ENCODE data around the gene MAML3.

MAML3 gene

DNA sequence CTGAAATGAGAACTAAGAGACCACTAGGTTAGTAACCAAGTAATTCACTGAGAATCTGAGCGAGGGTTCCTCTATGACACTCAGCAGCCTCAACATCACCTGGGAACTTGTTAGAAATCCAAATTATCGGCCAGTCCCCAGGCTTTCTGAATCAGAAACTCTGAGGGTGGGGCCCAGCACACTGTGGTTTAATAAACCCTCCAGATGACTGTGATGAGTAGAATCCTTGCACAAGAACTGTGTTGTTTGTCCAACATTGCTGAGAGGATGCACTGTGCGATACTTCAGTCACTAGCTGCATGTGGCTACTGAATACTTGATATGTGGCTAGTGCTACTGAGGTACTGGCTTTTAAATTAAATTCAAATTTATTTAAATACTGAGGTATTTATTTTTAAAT lies 243.9 kb downstream of the MAML3 start:
- H3K27me3 ChIP-seq (ENCODE audit: control insufficient read depth in 3 of 3, insufficient read depth in 3 of 3, low read depth in 1 of 3, low read length in 3 of 3) = no peaks in the 10 kb centered on the region
- no peak overlapping the region for H2AK5ac ChIP-seq (ENCODE audit: low read depth, low read length)
- no peak overlapping the region for H3K23ac ChIP-seq (ENCODE audit: low read depth, low read length, poor library complexity)
- no peak overlapping the region for H3K27ac ChIP-seq (replicated peaks; ENCODE audit: low read length)
- no peak overlapping the region for H2AFZ ChIP-seq (ENCODE audit: low read length)
- H3K4me3 ChIP-seq (ENCODE audit: low read length in 2 of 2) = no peak overlapping the region
- H3K14ac ChIP-seq (ENCODE audit: low read length) = no peak overlapping the region
- no peak overlapping the region for H4K8ac ChIP-seq (ENCODE audit: low read depth, low read length)
- no peak overlapping the region for H2BK120ac ChIP-seq (ENCODE audit: low read depth, low read length)
- no CpG with 5 or more reads among the region's 3 CpGs for WGBS, 2 donors (ENCODE audit: extremely low coverage in 2 of 2, insufficient read length in 2 of 2, insufficient replicate concordance in 1 of 2)
- no peak overlapping the region for H3K4ac ChIP-seq (ENCODE audit: low read length)
- no peak overlapping the region for H3K9ac ChIP-seq (ENCODE audit: low read depth, low read length, poor library complexity)
- no peak for DNase-seq (ENCODE audit: low spot score)
- H2BK12ac ChIP-seq (ENCODE audit: low read length) = no peak overlapping the region
- H3K4me1 ChIP-seq (ENCODE audit: control insufficient read depth in 2 of 2, insufficient read depth in 1 of 2, low read depth in 1 of 2, low read length in 2 of 2) = no peaks in the 10 kb centered on the region
- H2BK5ac ChIP-seq (ENCODE audit: low read length) = no peak overlapping the region
- no peaks in the 10 kb centered on the region for H3K79me1 ChIP-seq (ENCODE audit: low read depth, low read length)
- H3K18ac ChIP-seq (ENCODE audit: low read length) = no peak overlapping the region
- H2BK15ac ChIP-seq (ENCODE audit: low read length) = no peak overlapping the region
- peaks cover 0 to 4% of the 10 kb centered on the region in 2 donors for H3K9me3 ChIP-seq (replicated peaks in 1 of 2; ENCODE audit: control insufficient read depth in 2 of 2, insufficient read depth in 1 of 2, low read depth in 1 of 2, low read length in 2 of 2)
- no peaks in the 10 kb centered on the region for H3K36me3 ChIP-seq (replicated peaks in 1 of 2; ENCODE audit: control insufficient read depth in 2 of 2, insufficient read depth in 2 of 2, low read length in 2 of 2)
- no peak overlapping the region for H3K4me2 ChIP-seq (ENCODE audit: insufficient read depth, low read length, poor library complexity, severe bottlenecking)
- H4K91ac ChIP-seq (ENCODE audit: low read depth, low read length, poor library complexity) = no peak overlapping the region

DNA sequence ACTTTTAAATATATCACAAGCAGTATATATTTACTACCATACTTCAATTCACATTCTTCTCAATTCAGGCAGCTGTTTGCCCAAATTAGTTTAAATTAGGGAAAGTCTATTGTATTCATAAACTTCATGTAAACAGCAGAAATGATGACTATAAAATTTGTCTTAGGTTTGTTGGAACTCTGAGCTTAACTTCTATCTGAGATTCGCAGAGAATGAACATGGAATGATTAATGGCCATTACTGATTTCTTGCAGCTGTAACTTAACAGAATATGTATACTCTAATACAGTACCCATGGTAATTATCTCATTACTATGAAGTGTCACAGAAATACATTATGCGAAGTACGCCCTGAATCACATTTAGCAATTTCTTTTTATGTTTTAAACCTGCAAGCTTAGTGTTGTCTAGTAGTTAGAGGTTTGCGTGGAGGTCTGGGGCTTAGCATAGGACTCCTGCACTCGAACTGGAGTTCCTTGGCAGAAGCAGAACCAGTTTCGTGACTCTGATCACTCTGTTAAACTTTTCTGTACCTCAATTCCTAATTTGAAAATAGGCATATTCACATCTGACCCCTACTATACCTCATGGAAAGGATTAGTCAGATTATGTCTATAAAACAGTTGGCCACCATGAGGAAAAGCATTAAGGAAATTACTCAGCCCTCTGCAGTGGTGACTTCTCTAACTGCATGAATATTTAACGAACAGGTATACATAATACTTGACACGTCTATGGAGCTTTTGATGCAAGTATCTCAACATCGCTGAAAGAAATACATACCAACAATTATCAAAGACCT lies 245.1 kb downstream of the MAML3 start:
- no peak overlapping the region for H3K9ac ChIP-seq (ENCODE audit: low read depth, low read length, poor library complexity)
- no peaks in the 10 kb centered on the region for H3K27me3 ChIP-seq (ENCODE audit: control insufficient read depth in 3 of 3, insufficient read depth in 3 of 3, low read depth in 1 of 3, low read length in 3 of 3)
- no peak overlapping the region for H3K14ac ChIP-seq (ENCODE audit: low read length)
- no peaks in the 10 kb centered on the region for H3K79me1 ChIP-seq (ENCODE audit: low read depth, low read length)
- peaks cover under 1 to 11% of the 10 kb centered on the region in 2 donors for H3K9me3 ChIP-seq (replicated peaks in 1 of 2; ENCODE audit: control insufficient read depth in 2 of 2, insufficient read depth in 1 of 2, low read depth in 1 of 2, low read length in 2 of 2)
- H2AK5ac ChIP-seq (ENCODE audit: low read depth, low read length) = no peak overlapping the region
- no peak overlapping the region for H3K27ac ChIP-seq (replicated peaks; ENCODE audit: low read length)
- no CpG with 5 or more reads among the region's 9 CpGs for WGBS, 2 donors (ENCODE audit: extremely low coverage in 2 of 2, insufficient read length in 2 of 2, insufficient replicate concordance in 1 of 2)
- H3K4me1 ChIP-seq (ENCODE audit: control insufficient read depth in 2 of 2, insufficient read depth in 1 of 2, low read depth in 1 of 2, low read length in 2 of 2) = no peaks in the 10 kb centered on the region
- no peak overlapping the region for H2BK15ac ChIP-seq (ENCODE audit: low read length)
- H2AFZ ChIP-seq (ENCODE audit: low read length) = no peak overlapping the region
- no peak for DNase-seq (ENCODE audit: low spot score)
- no peak overlapping the region for H3K4me2 ChIP-seq (ENCODE audit: insufficient read depth, low read length, poor library complexity, severe bottlenecking)
- H2BK5ac ChIP-seq (ENCODE audit: low read length) = no peak overlapping the region
- no peak overlapping the region for H3K4me3 ChIP-seq (ENCODE audit: low read length in 2 of 2)
- no peak overlapping the region for H3K18ac ChIP-seq (ENCODE audit: low read length)
- H2BK120ac ChIP-seq (ENCODE audit: low read depth, low read length) = no peak overlapping the region
- no peak overlapping the region for H2BK12ac ChIP-seq (ENCODE audit: low read length)
- no peaks in the 10 kb centered on the region for H3K36me3 ChIP-seq (replicated peaks in 1 of 2; ENCODE audit: control insufficient read depth in 2 of 2, insufficient read depth in 2 of 2, low read length in 2 of 2)
- no peak overlapping the region for H4K8ac ChIP-seq (ENCODE audit: low read depth, low read length)
- no peak overlapping the region for H3K4ac ChIP-seq (ENCODE audit: low read length)
- H3K23ac ChIP-seq (ENCODE audit: low read depth, low read length, poor library complexity) = no peak overlapping the region
- no peak overlapping the region for H4K91ac ChIP-seq (ENCODE audit: low read depth, low read length, poor library complexity)

DNA sequence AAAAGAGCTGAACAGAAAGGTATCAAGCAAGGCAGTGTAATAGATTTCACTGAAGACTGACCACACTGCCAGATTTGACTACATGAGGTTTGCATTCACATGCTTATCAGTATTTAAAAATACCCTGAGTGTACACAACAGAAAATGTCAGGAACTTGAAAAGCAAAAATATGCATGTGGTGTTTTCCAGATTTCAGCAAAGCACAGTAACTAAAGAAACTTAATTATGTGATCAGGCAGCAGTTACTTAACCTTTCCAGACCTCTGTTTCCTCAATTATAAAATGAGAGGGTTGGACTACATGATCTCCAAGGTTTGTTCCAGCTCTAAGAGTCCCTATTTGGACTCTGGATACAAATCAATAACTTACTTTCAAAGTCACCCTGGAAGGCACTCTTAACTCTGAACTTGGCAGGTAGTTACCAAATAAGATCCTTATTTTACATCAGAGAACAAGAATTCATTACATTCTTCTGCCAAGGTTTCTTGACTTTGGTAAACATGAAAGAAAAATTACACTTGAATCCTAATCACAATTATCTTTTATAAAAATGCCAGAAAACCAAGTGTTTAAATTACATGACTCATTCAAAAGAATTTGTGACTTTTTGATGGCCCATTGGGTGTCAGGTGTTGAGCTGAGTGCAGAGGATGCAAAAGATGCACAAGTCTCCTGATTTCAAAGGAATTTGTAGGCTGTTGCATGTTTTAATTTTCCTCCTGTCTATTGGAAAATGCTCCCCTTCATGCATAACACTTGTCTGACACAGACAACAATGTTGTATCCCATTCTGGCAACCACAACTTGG lies 246.8 kb downstream of the MAML3 start:
- H3K4me2 ChIP-seq (ENCODE audit: insufficient read depth, low read length, poor library complexity, severe bottlenecking) = no peak overlapping the region
- H4K91ac ChIP-seq (ENCODE audit: low read depth, low read length, poor library complexity) = no peak overlapping the region
- no peak overlapping the region for H2BK15ac ChIP-seq (ENCODE audit: low read length)
- H3K4ac ChIP-seq (ENCODE audit: low read length) = no peak overlapping the region
- peaks cover 3 to 4% of the 10 kb centered on the region in 2 donors for H3K4me1 ChIP-seq (ENCODE audit: control insufficient read depth in 2 of 2, insufficient read depth in 1 of 2, low read depth in 1 of 2, low read length in 2 of 2)
- H3K27me3 ChIP-seq (ENCODE audit: control insufficient read depth in 3 of 3, insufficient read depth in 3 of 3, low read depth in 1 of 3, low read length in 3 of 3) = no peaks in the 10 kb centered on the region
- H4K8ac ChIP-seq (ENCODE audit: low read depth, low read length) = no peak overlapping the region
- H2AFZ ChIP-seq (ENCODE audit: low read length) = no peak overlapping the region
- no peak overlapping the region for H3K9ac ChIP-seq (ENCODE audit: low read depth, low read length, poor library complexity)
- no peak overlapping the region for H2BK5ac ChIP-seq (ENCODE audit: low read length)
- no peak overlapping the region for H3K27ac ChIP-seq (replicated peaks; ENCODE audit: low read length)
- DNase-seq (ENCODE audit: low spot score) = no peak
- no peak overlapping the region for H3K14ac ChIP-seq (ENCODE audit: low read length)
- no peak overlapping the region for H2BK12ac ChIP-seq (ENCODE audit: low read length)
- no peak overlapping the region for H3K23ac ChIP-seq (ENCODE audit: low read depth, low read length, poor library complexity)
- no peaks in the 10 kb centered on the region for H3K36me3 ChIP-seq (replicated peaks in 1 of 2; ENCODE audit: control insufficient read depth in 2 of 2, insufficient read depth in 2 of 2, low read length in 2 of 2)
- no peak overlapping the region for H2AK5ac ChIP-seq (ENCODE audit: low read depth, low read length)
- no peak overlapping the region for H2BK120ac ChIP-seq (ENCODE audit: low read depth, low read length)
- H3K9me3 ChIP-seq (replicated peaks in 1 of 2; ENCODE audit: control insufficient read depth in 2 of 2, insufficient read depth in 1 of 2, low read depth in 1 of 2, low read length in 2 of 2) = peaks cover 2 to 19% of the 10 kb centered on the region in 2 donors
- H3K18ac ChIP-seq (ENCODE audit: low read length) = no peak overlapping the region
- no peaks in the 10 kb centered on the region for H3K79me1 ChIP-seq (ENCODE audit: low read depth, low read length)
- no peak overlapping the region for H3K4me3 ChIP-seq (ENCODE audit: low read length in 2 of 2)

DNA sequence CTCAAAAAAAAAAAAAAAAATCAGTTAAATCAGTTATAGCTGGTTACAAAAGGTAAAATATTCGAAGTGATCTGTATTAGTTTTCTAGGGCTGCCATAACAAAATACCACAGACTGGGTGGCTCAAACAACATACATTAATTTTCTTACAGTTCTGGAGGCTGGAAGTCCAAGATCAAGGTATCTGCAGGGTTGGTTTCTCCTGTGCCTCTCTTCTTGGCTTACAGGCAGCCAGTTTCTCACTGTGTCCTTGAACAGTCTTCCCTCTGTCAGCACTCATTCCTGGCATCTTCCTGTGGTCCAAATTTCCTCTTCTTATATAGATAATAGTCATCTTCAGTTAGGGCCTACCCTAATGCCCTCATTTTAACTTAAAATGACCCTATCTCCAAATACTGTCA lies 248.5 kb downstream of the MAML3 start:
- H3K27me3 ChIP-seq (ENCODE audit: control insufficient read depth in 3 of 3, insufficient read depth in 3 of 3, low read depth in 1 of 3, low read length in 3 of 3) = no peaks in the 10 kb centered on the region
- no peak overlapping the region for H2BK120ac ChIP-seq (ENCODE audit: low read depth, low read length)
- H3K4ac ChIP-seq (ENCODE audit: low read length) = no peak overlapping the region
- H3K4me2 ChIP-seq (ENCODE audit: insufficient read depth, low read length, poor library complexity, severe bottlenecking) = no peak overlapping the region
- no peak overlapping the region for H2BK15ac ChIP-seq (ENCODE audit: low read length)
- H2BK12ac ChIP-seq (ENCODE audit: low read length) = no peak overlapping the region
- no peak overlapping the region for H3K18ac ChIP-seq (ENCODE audit: low read length)
- peaks cover 2 to 19% of the 10 kb centered on the region in 2 donors for H3K9me3 ChIP-seq (replicated peaks in 1 of 2; ENCODE audit: control insufficient read depth in 2 of 2, insufficient read depth in 1 of 2, low read depth in 1 of 2, low read length in 2 of 2)
- H3K14ac ChIP-seq (ENCODE audit: low read length) = no peak overlapping the region
- no peak overlapping the region for H2BK5ac ChIP-seq (ENCODE audit: low read length)
- no peaks in the 10 kb centered on the region for H3K36me3 ChIP-seq (replicated peaks in 1 of 2; ENCODE audit: control insufficient read depth in 2 of 2, insufficient read depth in 2 of 2, low read length in 2 of 2)
- H3K27ac ChIP-seq (replicated peaks; ENCODE audit: low read length) = no peak overlapping the region
- H4K8ac ChIP-seq (ENCODE audit: low read depth, low read length) = no peak overlapping the region
- no peak for DNase-seq (ENCODE audit: low spot score)
- H3K9ac ChIP-seq (ENCODE audit: low read depth, low read length, poor library complexity) = no peak overlapping the region
- no CpG with 5 or more reads among the region's 1 CpG for WGBS, 2 donors (ENCODE audit: extremely low coverage in 2 of 2, insufficient read length in 2 of 2, insufficient replicate concordance in 1 of 2)
- no peaks in the 10 kb centered on the region for H3K79me1 ChIP-seq (ENCODE audit: low read depth, low read length)
- H3K4me1 ChIP-seq (ENCODE audit: control insufficient read depth in 2 of 2, insufficient read depth in 1 of 2, low read depth in 1 of 2, low read length in 2 of 2) = peaks cover 12 to 19% of the 10 kb centered on the region in 2 donors
- H3K4me3 ChIP-seq (ENCODE audit: low read length in 2 of 2) = no peak overlapping the region
- H2AFZ ChIP-seq (ENCODE audit: low read length) = no peak overlapping the region
- no peak overlapping the region for H4K91ac ChIP-seq (ENCODE audit: low read depth, low read length, poor library complexity)
- no peak overlapping the region for H3K23ac ChIP-seq (ENCODE audit: low read depth, low read length, poor library complexity)
- no peak overlapping the region for H2AK5ac ChIP-seq (ENCODE audit: low read depth, low read length)
